ENCODE measurements around the gene ATIC.

ATIC gene

GRCh38 chr2:215399067-215399716 is 87.3 kb downstream of the ATIC start:
- no peak for DNase-seq
- Mint-ChIP-seq H3K27me3 (peaks cover 3% of the 10 kb centered on the region), H3K36me3 (ENCODE audit: low read depth) (no peaks in the 10 kb centered on the region), H3K9me3 (no peaks in the 10 kb centered on the region), H3K4me3 (no peak overlapping the region), H3K27ac (no peak overlapping the region), H3K4me1 (ENCODE audit: low read depth) (no peaks in the 10 kb centered on the region)
